Endothelial cell of umbilical vein (primary cell): ENCODE data around the gene KBTBD4.

ENCODE experiments used
- POLR2A ChIP-seq: IDR thresholded peaks from 2 replicates; pipeline ENCODE4 v1.6.1; 2012; ENCODE audit warnings: low read depth, mild to moderate bottlenecking, control low read depth, low read length
- POLR2AphosphoS5 ChIP-seq: IDR thresholded peaks from 2 replicates; pipeline ENCODE4 v1.6.1; 2012; ENCODE audit warnings: low read depth, mild to moderate bottlenecking, control low read depth, low read length, moderate library complexity; ENCODE audit not compliant: insufficient read depth
- TF ChIP-seq, protein P1 (sequence below), 2 donors: IDR thresholded peaks; 1 replicate in 1 of 2; 2 replicates in 1 of 2; pipeline ENCODE4 v1.5.1; 2011; ENCODE audit warnings: low read length in 2 of 2, mild to moderate bottlenecking in 2 of 2, moderate library complexity in 2 of 2, control low read depth in 1 of 2, inconsistent platforms in 1 of 2, low read depth in 1 of 2; ENCODE audit not compliant: insufficient read depth in 1 of 2; ENCODE audit errors: extremely low read depth in 1 of 2

DNA sequence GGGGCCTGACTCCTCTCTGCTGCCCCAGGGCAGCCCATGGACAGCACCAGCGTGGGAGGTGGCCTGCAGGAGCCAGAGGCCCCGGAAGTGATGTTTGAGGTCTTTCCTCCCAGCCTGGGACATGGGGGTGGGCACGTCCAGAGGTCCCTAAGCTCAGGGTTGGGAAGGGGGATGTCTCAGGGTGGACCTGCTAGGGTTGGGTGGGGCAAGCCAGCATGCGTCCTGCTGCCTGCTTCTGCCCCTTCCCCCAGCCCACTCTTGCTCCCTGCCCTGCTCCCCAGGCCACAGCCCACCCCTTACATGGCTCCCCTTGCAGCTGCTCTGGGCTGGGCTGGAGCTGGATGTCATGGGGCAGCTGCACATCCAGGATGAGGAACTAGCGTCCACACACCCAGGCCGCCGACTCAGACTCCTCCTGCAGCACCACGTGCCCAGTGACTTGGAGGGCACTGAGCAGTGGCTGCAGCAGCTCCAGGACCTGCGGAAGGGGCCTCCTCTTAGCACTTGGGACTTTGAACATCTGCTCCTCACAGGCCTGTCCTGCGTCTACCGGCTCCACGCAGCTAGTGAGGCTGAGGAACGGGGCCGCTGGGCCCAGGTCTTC is 9.1 kb upstream of the KBTBD4 start:
- TF ChIP-seq, protein P1, sequence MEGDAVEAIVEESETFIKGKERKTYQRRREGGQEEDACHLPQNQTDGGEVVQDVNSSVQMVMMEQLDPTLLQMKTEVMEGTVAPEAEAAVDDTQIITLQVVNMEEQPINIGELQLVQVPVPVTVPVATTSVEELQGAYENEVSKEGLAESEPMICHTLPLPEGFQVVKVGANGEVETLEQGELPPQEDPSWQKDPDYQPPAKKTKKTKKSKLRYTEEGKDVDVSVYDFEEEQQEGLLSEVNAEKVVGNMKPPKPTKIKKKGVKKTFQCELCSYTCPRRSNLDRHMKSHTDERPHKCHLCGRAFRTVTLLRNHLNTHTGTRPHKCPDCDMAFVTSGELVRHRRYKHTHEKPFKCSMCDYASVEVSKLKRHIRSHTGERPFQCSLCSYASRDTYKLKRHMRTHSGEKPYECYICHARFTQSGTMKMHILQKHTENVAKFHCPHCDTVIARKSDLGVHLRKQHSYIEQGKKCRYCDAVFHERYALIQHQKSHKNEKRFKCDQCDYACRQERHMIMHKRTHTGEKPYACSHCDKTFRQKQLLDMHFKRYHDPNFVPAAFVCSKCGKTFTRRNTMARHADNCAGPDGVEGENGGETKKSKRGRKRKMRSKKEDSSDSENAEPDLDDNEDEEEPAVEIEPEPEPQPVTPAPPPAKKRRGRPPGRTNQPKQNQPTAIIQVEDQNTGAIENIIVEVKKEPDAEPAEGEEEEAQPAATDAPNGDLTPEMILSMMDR (IDR thresholded peaks at IDR 0.05; ENCODE audit: extremely low read depth in 1 of 2, insufficient read depth in 1 of 2, low read depth in 1 of 2, low read length in 2 of 2) = no peak
- TF ChIP-seq POLR2A = no peak
- no peak for TF ChIP-seq POLR2AphosphoS5
